NT2/D1 (cell line): Measurements from ENCODE around the gene SLC25A25.

ENCODE experiments used
- SUZ12 ChIP-seq: IDR thresholded peaks from 2 replicates; pipeline ENCODE4 v1.6.1; 2011; ENCODE audit not compliant: insufficient read length, insufficient read depth; ENCODE audit errors: extremely low read depth
- YY1 ChIP-seq: IDR thresholded peaks from 2 replicates; pipeline ENCODE4 v1.6.1; 2011; ENCODE audit not compliant: insufficient read length, insufficient read depth
- ZNF274 ChIP-seq: IDR thresholded peaks from 2 replicates; pipeline ENCODE4 v1.6.1; 2011; ENCODE audit warnings: mild to moderate bottlenecking, low read depth, low read length

DNA sequence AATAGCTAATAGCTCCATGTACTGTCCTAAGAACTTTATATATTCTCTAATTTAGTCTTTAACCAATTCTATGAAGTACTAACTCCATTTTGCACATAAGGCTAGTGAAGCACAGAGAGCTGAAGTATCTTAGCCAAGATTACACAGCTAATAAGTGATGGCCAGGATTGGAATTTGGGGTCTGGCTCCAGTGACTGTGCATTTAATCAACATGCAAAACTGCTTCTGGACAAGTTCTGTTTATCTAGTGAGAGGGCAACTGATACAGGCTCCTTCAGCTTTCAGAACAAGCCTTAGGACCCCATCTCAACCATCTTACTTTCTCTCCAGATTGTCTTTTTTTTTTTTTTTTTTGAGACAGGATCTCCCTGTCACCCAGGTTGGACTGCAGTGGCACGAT is 21.3 kb downstream of the SLC25A25 start:
- TF ChIP-seq SUZ12 (no peak), YY1 (no peak), ZNF274 (no peak)
